Measurements from ENCODE around the gene DNAJC1. TPM values are rescaled to one million over a fixed set of nuclear protein-coding genes. Genes with fewer than 3 reads are reported as not detected.
A peak's percentile ranks its signal among the peaks of the same experiment; 100 is the strongest.

Gene DNAJC1
- total RNA-seq, 1 donor from 2014 or later: 26.1 TPM

DNA sequence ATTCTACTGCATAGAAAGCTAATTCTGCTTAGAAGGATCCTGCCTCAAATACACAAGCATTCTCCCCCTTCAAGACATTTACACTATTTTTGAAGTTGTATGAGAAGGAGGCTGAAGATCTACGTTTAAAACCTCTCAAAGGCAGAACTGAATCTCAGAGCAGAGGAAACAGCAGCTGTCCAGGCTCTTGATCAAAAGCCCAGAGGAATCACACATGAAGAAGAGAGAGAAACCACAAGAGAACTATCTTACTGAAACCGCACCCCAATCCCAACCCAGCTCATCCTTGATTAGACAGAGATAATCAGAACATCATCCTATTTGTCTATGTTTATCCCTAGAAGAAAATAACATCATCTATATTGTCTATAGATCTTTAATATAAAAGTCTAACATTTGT, 2.2 kb upstream of the DNAJC1 start:
- DNase-seq (ENCODE audit: low spot score in 2 of 2): no peak
- intact Hi-C loops (cut with DNase I): loop anchor here (2.0 to 10.0 kb wide), 2 partner anchors 471 to 1059 kb away; partner anchors contain the start of gene MLLT10
- H3K4me1 ChIP-seq: peaks cover 0 to 6% of the 10 kb centered on the region in 2 donors
- H3K27me3 ChIP-seq: no peaks in the 10 kb centered on the region
- H3K27ac ChIP-seq: no peak overlapping the region
- no peak overlapping the region for H3K4me3 ChIP-seq
- TF ChIP-seq CTCF (IDR thresholded peaks at IDR 0.05): no peak
- no peaks in the 10 kb centered on the region for H3K36me3 ChIP-seq
- H3K9me3 ChIP-seq: peaks cover 0 to 6% of the 10 kb centered on the region in 2 donors

- H3K4me3 ChIP-seq: peak overlapping the region; percentile 74 to 81
- H3K36me3 ChIP-seq: no peaks in the 10 kb centered on the region
- H3K9me3 ChIP-seq: peaks cover 0 to 6% of the 10 kb centered on the region in 2 donors
- no peak for DNase-seq (ENCODE audit: low spot score in 2 of 2)
- peaks cover 0 to 6% of the 10 kb centered on the region in 2 donors for H3K4me1 ChIP-seq
- H3K27me3 ChIP-seq: no peaks in the 10 kb centered on the region
- peak overlapping the region; percentile 96 for H3K27ac ChIP-seq
- intact Hi-C loops (cut with DNase I): loop anchor here (1.0 to 10.0 kb wide), 12 partner anchors 225 to 1091 kb away; partner anchors contain the start of genes BMI1, MLLT10, MSRB2 and PIP4K2A
- no peak for TF ChIP-seq CTCF (IDR thresholded peaks at IDR 0.05)
These were observed 393 bp upstream of the DNAJC1 start for GRCh38 chr10:22003964-22004281.

DNA sequence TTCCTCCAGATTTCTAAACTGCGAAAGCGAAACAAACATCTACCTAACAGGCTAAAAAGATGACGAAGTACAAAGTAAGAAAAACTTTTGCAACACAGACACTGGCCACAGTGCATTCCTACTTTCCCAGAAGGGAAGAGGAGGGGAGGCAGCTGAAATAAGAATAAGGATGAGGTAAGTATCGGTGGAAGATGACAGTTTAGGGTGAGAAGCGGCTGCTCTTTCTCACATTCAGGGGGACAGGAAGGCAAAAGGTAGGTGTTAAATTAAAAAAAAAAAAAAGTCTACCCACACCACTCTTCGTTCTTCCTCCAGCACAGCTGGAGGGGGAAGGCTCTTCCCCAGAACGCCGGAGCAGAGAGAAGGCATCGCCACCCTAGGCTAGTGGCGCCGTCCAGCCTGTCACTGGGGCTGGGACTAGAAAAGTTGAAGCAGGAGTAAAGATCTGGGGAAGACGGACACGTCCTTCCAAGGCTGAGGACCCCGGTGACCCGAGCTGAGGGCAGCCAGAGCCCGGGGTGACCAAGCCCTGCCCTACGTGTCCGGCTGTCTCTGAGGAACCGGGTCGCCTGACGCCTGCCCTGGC, 846 bp downstream of the DNAJC1 start:
- peaks cover 0 to 6% of the 10 kb centered on the region in 2 donors for H3K9me3 ChIP-seq
- H3K4me1 ChIP-seq: peaks cover 0 to 6% of the 10 kb centered on the region in 2 donors
- H3K36me3 ChIP-seq: no peaks in the 10 kb centered on the region
- intact Hi-C loops (cut with DNase I): loop anchor here (1.0 to 10.0 kb wide), 11 partner anchors 226 to 1093 kb away; partner anchors contain the start of genes BMI1, MLLT10, MSRB2 and PIP4K2A
- no peaks in the 10 kb centered on the region for H3K27me3 ChIP-seq
- no peak for DNase-seq (ENCODE audit: low spot score in 2 of 2)
- H3K27ac ChIP-seq: peak overlapping the region; percentile 96
- TF ChIP-seq CTCF (IDR thresholded peaks at IDR 0.05): no peak
- H3K4me3 ChIP-seq: peak overlapping the region; percentile 74 to 81

GRCh38 chr10:21995557-21995956, 8.0 kb downstream of the DNAJC1 start:
- intact Hi-C loops (cut with DNase I): no loop called here
- no peak for DNase-seq (ENCODE audit: low spot score in 2 of 2)
- Histone ChIP-seq H3K4me1 (peaks cover 0 to 3% of the 10 kb centered on the region in 2 donors), H3K36me3 (no peaks in the 10 kb centered on the region), H3K4me3 (no peak overlapping the region), H3K27me3 (no peaks in the 10 kb centered on the region), H3K9me3 (no peaks in the 10 kb centered on the region), H3K27ac (no peak overlapping the region)
- TF ChIP-seq CTCF (IDR thresholded peaks at IDR 0.05): no peak

DNA sequence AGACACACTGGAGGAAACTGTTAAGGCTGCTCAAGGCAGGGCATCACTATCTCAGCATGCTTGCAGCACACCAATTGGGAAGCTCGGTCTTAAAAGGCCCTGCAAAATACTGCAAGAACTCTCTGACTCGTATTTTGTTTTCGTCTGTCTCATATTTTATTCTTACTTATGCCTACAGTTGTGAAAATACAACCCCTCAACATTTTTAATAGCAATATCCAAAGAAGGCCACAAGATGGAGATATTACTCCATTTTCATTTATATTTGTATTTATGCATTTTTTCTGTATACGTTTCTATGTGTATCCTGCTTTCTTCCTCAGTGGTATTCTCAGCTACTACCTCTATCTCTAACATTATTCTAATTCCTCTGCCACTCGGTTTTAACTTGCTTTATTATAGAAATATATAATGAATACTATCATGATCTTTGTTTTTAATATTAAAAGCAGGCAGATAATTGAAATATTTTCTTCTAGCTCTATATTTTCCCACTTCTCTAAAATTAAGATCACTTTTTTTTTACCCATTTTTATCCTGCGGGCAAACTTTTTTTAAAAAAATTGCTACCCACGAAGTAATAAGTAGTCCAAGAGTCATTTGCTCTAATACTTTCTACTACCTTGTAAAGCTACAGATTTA, 10.0 kb downstream of the DNAJC1 start:
- H3K27ac ChIP-seq: no peak overlapping the region
- peak; percentile 30 to 50 (median 45) for TF ChIP-seq CTCF (IDR thresholded peaks at IDR 0.05)
- DNase-seq (ENCODE audit: low spot score in 2 of 2): no peak
- H3K9me3 ChIP-seq: no peaks in the 10 kb centered on the region
- intact Hi-C loops (cut with DNase I): no loop called here
- no peak overlapping the region for H3K4me3 ChIP-seq
- peaks cover 0 to 3% of the 10 kb centered on the region in 2 donors for H3K4me1 ChIP-seq
- H3K36me3 ChIP-seq: no peaks in the 10 kb centered on the region
- no peaks in the 10 kb centered on the region for H3K27me3 ChIP-seq
